Ishikawa (cell line): ENCODE measurements around the gene XRCC4.

ENCODE experiments used
- CEBPB ChIP-seq: IDR thresholded peaks from 2 replicates; pipeline ENCODE4 v1.6.1; 2012
- CREB1 ChIP-seq: IDR thresholded peaks from 2 replicates; pipeline ENCODE4 v1.6.1; 2012; ENCODE audit warnings: low read depth
- EGR1 ChIP-seq: IDR thresholded peaks from 2 replicates; pipeline ENCODE4 v1.6.1; 2012
- EP300 ChIP-seq: IDR thresholded peaks from 2 replicates; pipeline ENCODE4 v1.6.1; 2012; ENCODE audit warnings: borderline replicate concordance
- FOXM1 ChIP-seq: IDR thresholded peaks from 2 replicates; pipeline ENCODE4 v1.6.1; 2012; ENCODE audit warnings: low read depth, borderline replicate concordance
- NFIC ChIP-seq: IDR thresholded peaks from 2 replicates; pipeline ENCODE4 v1.6.1; 2012
- RAD21 ChIP-seq: IDR thresholded peaks from 2 replicates; pipeline ENCODE4 v1.6.1; 2012; ENCODE audit warnings: low read depth
- TAF1 ChIP-seq: IDR thresholded peaks from 2 replicates; pipeline ENCODE4 v1.6.1; 2012; ENCODE audit warnings: low read depth, mild to moderate bottlenecking
- TCF12 ChIP-seq: IDR thresholded peaks from 2 replicates; pipeline ENCODE4 v1.6.1; 2012; ENCODE audit warnings: low read depth
- YY1 ChIP-seq: IDR thresholded peaks from 2 replicates; pipeline ENCODE4 v1.6.1; 2012; ENCODE audit warnings: low read depth
- ZBTB7A ChIP-seq: IDR thresholded peaks from 2 replicates; pipeline ENCODE4 v1.6.1; 2012; ENCODE audit warnings: low read depth
- TF ChIP-seq, protein P1 (sequence below): IDR thresholded peaks from 2 replicates; pipeline ENCODE4 v1.6.1; 2012
- TF ChIP-seq, protein P2 (sequence below): IDR thresholded peaks from 2 replicates; pipeline ENCODE4 v1.6.1; 2012; ENCODE audit warnings: low read depth, mild to moderate bottlenecking

DNA sequence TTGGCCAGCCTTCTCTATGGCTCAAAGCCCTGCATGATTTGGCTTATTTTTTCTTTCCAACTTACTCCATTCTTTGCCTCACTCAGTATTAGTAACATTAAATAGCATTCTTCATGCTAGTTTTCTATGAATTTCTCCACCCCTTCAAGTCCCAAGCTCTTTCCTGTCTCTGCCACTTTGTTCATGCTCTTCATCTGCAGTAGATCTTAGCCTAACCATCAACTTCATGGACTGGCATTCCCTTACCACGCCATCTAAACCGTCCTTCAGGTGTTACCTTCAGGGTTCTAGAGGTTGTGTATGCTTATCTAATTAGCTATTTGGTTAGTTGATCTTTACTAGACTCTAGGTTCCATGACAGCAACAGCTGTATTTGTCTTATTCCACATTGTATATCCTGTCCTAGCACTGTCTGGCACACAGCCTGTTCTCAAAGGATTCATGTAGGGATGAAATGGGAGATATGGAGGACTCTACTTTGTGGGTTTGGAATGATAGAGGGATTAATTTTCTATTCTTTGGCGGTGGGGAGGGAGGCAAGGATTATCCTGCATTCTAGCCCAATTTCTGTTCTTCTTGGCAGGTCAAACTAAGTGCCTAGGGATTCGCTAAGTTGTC is 26.5 kb upstream of the XRCC4 start:
- TF ChIP-seq TAF1 (no peak), EP300 (no peak), FOXM1 (no peak), YY1 (no peak), NFIC (no peak), RAD21 (no peak), EGR1 (no peak), CREB1 (no peak), CEBPB (no peak), TCF12 (no peak), ZBTB7A (no peak)
- TF ChIP-seq, protein P1, sequence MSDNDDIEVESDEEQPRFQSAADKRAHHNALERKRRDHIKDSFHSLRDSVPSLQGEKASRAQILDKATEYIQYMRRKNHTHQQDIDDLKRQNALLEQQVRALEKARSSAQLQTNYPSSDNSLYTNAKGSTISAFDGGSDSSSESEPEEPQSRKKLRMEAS: no peak
- TF ChIP-seq, protein P2, sequence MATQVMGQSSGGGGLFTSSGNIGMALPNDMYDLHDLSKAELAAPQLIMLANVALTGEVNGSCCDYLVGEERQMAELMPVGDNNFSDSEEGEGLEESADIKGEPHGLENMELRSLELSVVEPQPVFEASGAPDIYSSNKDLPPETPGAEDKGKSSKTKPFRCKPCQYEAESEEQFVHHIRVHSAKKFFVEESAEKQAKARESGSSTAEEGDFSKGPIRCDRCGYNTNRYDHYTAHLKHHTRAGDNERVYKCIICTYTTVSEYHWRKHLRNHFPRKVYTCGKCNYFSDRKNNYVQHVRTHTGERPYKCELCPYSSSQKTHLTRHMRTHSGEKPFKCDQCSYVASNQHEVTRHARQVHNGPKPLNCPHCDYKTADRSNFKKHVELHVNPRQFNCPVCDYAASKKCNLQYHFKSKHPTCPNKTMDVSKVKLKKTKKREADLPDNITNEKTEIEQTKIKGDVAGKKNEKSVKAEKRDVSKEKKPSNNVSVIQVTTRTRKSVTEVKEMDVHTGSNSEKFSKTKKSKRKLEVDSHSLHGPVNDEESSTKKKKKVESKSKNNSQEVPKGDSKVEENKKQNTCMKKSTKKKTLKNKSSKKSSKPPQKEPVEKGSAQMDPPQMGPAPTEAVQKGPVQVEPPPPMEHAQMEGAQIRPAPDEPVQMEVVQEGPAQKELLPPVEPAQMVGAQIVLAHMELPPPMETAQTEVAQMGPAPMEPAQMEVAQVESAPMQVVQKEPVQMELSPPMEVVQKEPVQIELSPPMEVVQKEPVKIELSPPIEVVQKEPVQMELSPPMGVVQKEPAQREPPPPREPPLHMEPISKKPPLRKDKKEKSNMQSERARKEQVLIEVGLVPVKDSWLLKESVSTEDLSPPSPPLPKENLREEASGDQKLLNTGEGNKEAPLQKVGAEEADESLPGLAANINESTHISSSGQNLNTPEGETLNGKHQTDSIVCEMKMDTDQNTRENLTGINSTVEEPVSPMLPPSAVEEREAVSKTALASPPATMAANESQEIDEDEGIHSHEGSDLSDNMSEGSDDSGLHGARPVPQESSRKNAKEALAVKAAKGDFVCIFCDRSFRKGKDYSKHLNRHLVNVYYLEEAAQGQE: no peak
